CD14-positive monocyte (primary cell): Measurements from ENCODE around the gene SIX5. TPM values are rescaled to one million over a fixed set of nuclear protein-coding genes. Genes with fewer than 3 reads are reported as not detected.

Experiments used
- DNase-seq, 3 donors: peaks; one replicate each; pipeline ENCODE4 v3.0.0-alpha.2; 2011 to 2022
- H2AFZ ChIP-seq: 2 replicates; pipeline ENCODE4 v1.6.0; 2012; ENCODE audit warnings: mild to moderate bottlenecking, low read depth, low read length, inconsistent platforms; ENCODE audit not compliant: insufficient read depth, poor library complexity, severe bottlenecking
- H3K27ac ChIP-seq, 2 donors: 1 replicate in 1 of 2; 2 replicates in 1 of 2; pipeline ENCODE4 v1.5.1; 2012 to 2013; ENCODE audit warnings: low read length in 2 of 2, control low read depth in 1 of 2, inconsistent platforms in 1 of 2, low read depth in 1 of 2, mild to moderate bottlenecking in 1 of 2
- H3K27me3 ChIP-seq, 2 donors: one replicate each; pipeline versions ENCODE4 v1.6.0 to v1.6.1; 2011 to 2013; ENCODE audit warnings: low read length in 2 of 2; ENCODE audit not compliant: control insufficient read depth in 2 of 2, insufficient read depth in 2 of 2
- H3K36me3 ChIP-seq, 2 donors: replicated peaks in 1 of 2; 1 replicate in 1 of 2; 2 replicates in 1 of 2; pipeline versions ENCODE4 v1.5.1 to v1.6.1; 2012 to 2013; ENCODE audit warnings: low read length in 2 of 2, control low read depth in 1 of 2, inconsistent platforms in 1 of 2, mild to moderate bottlenecking in 1 of 2; ENCODE audit not compliant: insufficient read depth in 2 of 2, control insufficient read depth in 1 of 2
- H3K4me1 ChIP-seq, 2 donors: 1 replicate in 1 of 2; 2 replicates in 1 of 2; pipeline versions ENCODE4 v1.5.1 to v1.6.1; 2012 to 2013; ENCODE audit warnings: low read length in 2 of 2, control low read depth in 1 of 2, inconsistent platforms in 1 of 2, mild to moderate bottlenecking in 1 of 2, moderate library complexity in 1 of 2; ENCODE audit not compliant: insufficient read depth in 2 of 2, control insufficient read depth in 1 of 2
- H3K4me2 ChIP-seq: replicated peaks from 2 replicates; pipeline ENCODE3; 2012; ENCODE audit warnings: low read length, moderate library complexity, mild to moderate bottlenecking; ENCODE audit not compliant: poor library complexity, severe bottlenecking; ENCODE audit errors: extremely low read depth
- H3K4me3 ChIP-seq, 3 experiments: fragments of 200-600 bp in 1 of 3; sonication (generic) in 1 of 3; replicated peaks in 1 of 3; 1 replicate in 2 of 3; 2 replicates in 1 of 3; pipeline ENCODE4 v1.5.1; 2011 to 2013; ENCODE audit warnings: low read length in 3 of 3, mild to moderate bottlenecking in 3 of 3, control low read depth in 2 of 3, low read depth in 2 of 3, inconsistent platforms in 1 of 3, moderate library complexity in 1 of 3
- H3K79me2 ChIP-seq: 2 replicates; pipeline ENCODE4 v1.6.0; 2012; ENCODE audit warnings: mild to moderate bottlenecking, control low read depth, inconsistent platforms, low read length, moderate library complexity; ENCODE audit not compliant: insufficient read depth
- H3K9ac ChIP-seq: 2 replicates; pipeline ENCODE4 v1.6.0; 2017; ENCODE audit warnings: low read length, mild to moderate bottlenecking; ENCODE audit not compliant: insufficient read depth, poor library complexity, severe bottlenecking
- H3K9me3 ChIP-seq, 2 donors: replicated peaks in 1 of 2; 1 replicate in 1 of 2; 2 replicates in 1 of 2; pipeline versions ENCODE4 v1.5.1 to v1.6.1; 2012 to 2013; ENCODE audit warnings: low read length in 2 of 2, control low read depth in 1 of 2; ENCODE audit not compliant: control insufficient read depth in 1 of 2, insufficient read depth in 1 of 2
- H4K20me1 ChIP-seq: 2 replicates; pipeline ENCODE4 v1.6.0; 2012; ENCODE audit warnings: mild to moderate bottlenecking, low read length, control low read depth, moderate library complexity; ENCODE audit not compliant: insufficient read depth
- H3K27ac Mint-ChIP-seq, 7 donors: one replicate each; pipeline ENCODE4 v1.8.0; 2020; ENCODE audit warnings: mild to moderate bottlenecking in 7 of 7, mixed read lengths in 7 of 7, moderate library complexity in 6 of 7, inconsistent platforms in 2 of 7
- H3K27me3 Mint-ChIP-seq, 3 donors: one replicate each; pipeline ENCODE4 v1.8.0; 2021 to 2022; ENCODE audit warnings: low read depth in 3 of 3, mild to moderate bottlenecking in 3 of 3, mixed read lengths in 3 of 3, moderate library complexity in 3 of 3, inconsistent platforms in 1 of 3
- H3K36me3 Mint-ChIP-seq, 2 donors: one replicate each; pipeline ENCODE4 v1.8.0; 2020; ENCODE audit warnings: mixed read lengths in 2 of 2, inconsistent platforms in 1 of 2, mild to moderate bottlenecking in 1 of 2
- H3K4me1 Mint-ChIP-seq: one replicate; pipeline ENCODE4 v1.8.0; 2020; ENCODE audit warnings: mild to moderate bottlenecking, mixed read lengths
- H3K4me3 Mint-ChIP-seq, 2 donors: one replicate each; pipeline ENCODE4 v1.8.0; 2020; ENCODE audit warnings: mild to moderate bottlenecking in 2 of 2, mixed read lengths in 2 of 2, moderate library complexity in 1 of 2
- H3K9me3 Mint-ChIP-seq, 7 donors: one replicate each; pipeline ENCODE4 v1.8.0; 2020 to 2022; ENCODE audit warnings: mixed read lengths in 7 of 7, mild to moderate bottlenecking in 6 of 7, moderate library complexity in 6 of 7, inconsistent platforms in 2 of 7
- CTCF ChIP-seq: fragments of 200-600 bp; IDR thresholded peaks from one replicate; pipeline ENCODE4 v1.8.0; 2022; ENCODE audit warnings: antibody characterized with exemption, mild to moderate bottlenecking
- WGBS: methylation state at CpG from one replicate; pipeline ENCODE4 v1.1.5; 2013; ENCODE audit warnings: missing lambda C conversion rate; ENCODE audit not compliant: insufficient coverage; 5-methylcytosine and 5-hydroxymethylcytosine counted together
- intact Hi-C, 2 donors: fragments of 100-400 bp; cut with micrococcal nuclease; formaldehyde crosslinking; loops; one replicate each; pipeline versions ENCODE4 v1.15.0 to v1.15.1; 2023
- polyA plus RNA-seq, 3 donors: library from polyadenylated mRNA; depleted of rRNA in 1 of 3; unstranded in 2 of 3; stranded (reverse) in 1 of 3; fragments of 300-500 nt in 2 of 3; fragments of >200 nt in 1 of 3; fragmentation: Illumina TruSeq in 2 of 3; gene quantifications; 1 replicate in 2 of 3; 2 replicates in 1 of 3; pipeline ENCODE4 v1.2.3, GENCODE V29; 2012 to 2021

The SIX5 gene
- polyA plus RNA-seq, 3 donors = 0.04 TPM; not detected in 2

- H3K27me3 Mint-ChIP-seq = peaks cover 78 to 87% (median 85%) of the 10 kb centered on the region in 3 donors
- no peak overlapping the region for H3K4me2 ChIP-seq
- H3K27ac Mint-ChIP-seq = peak overlapping the region in 1 of 7 donors; percentile 19
- no peaks in the 10 kb centered on the region for H3K36me3 ChIP-seq
- H3K4me3 ChIP-seq = no peak overlapping the region
- H3K4me1 ChIP-seq = peaks cover 13 to 18% of the 10 kb centered on the region in 2 donors
- no peaks in the 10 kb centered on the region for H3K79me2 ChIP-seq
- H3K4me3 Mint-ChIP-seq = peak overlapping the region in 1 of 2 donors; percentile 81
- peaks cover 7% of the 10 kb centered on the region in 2 donors for H3K9me3 ChIP-seq
- H2AFZ ChIP-seq = no peak overlapping the region
- peaks cover 4% of the 10 kb centered on the region for H4K20me1 ChIP-seq
- H3K9ac ChIP-seq = no peak overlapping the region
- TF ChIP-seq CTCF = no peak
- intact Hi-C loops = no loop called here
- no peaks in the 10 kb centered on the region for H3K36me3 Mint-ChIP-seq
- peaks cover 14 to 71% of the 10 kb centered on the region in 2 donors for H3K27me3 ChIP-seq
- peaks cover 4 to 22% (median 9%) of the 10 kb centered on the region in 7 donors for H3K9me3 Mint-ChIP-seq
- no peak for DNase-seq
- no peak overlapping the region for H3K27ac ChIP-seq
- 88% methylated on average over 4 of the region's 8 CpGs for WGBS
- H3K4me1 Mint-ChIP-seq = peaks cover 16% of the 10 kb centered on the region
Measured at GRCh38 chr19:45804959-45805230, 35.8 kb upstream of the SIX5 start.

GRCh38 chr19:45804140-45804958 lies 35.3 kb upstream of the SIX5 start:
- Histone ChIP-seq H3K36me3 (no peaks in the 10 kb centered on the region), H3K79me2 (no peaks in the 10 kb centered on the region), H3K4me2 (no peak overlapping the region), H3K27ac (no peak overlapping the region), H3K9ac (no peak overlapping the region), H4K20me1 (peaks cover 4% of the 10 kb centered on the region), H2AFZ (no peak overlapping the region), H3K27me3 (peaks cover 17 to 76% of the 10 kb centered on the region in 2 donors), H3K4me3 (no peak overlapping the region), H3K9me3 (peaks cover 7% of the 10 kb centered on the region in 2 donors), H3K4me1 (peaks cover 8 to 13% of the 10 kb centered on the region in 2 donors)
- Mint-ChIP-seq H3K4me1 (peaks cover 10% of the 10 kb centered on the region), H3K27ac (no peak overlapping the region), H3K36me3 (no peaks in the 10 kb centered on the region), H3K9me3 (peaks cover 4 to 25% (median 9%) of the 10 kb centered on the region in 7 donors), H3K27me3 (peaks cover 80 to 90% (median 87%) of the 10 kb centered on the region in 3 donors), H3K4me3 (peak overlapping the region in 1 of 2 donors; percentile 81)
- WGBS = 96% methylated on average over 51 of the region's 57 CpGs
- intact Hi-C loops = no loop called here
- DNase-seq = no peak
- TF ChIP-seq CTCF = no peak
